Measurements from ENCODE around the gene FAM47C.

- TF ChIP-seq, protein P1, sequence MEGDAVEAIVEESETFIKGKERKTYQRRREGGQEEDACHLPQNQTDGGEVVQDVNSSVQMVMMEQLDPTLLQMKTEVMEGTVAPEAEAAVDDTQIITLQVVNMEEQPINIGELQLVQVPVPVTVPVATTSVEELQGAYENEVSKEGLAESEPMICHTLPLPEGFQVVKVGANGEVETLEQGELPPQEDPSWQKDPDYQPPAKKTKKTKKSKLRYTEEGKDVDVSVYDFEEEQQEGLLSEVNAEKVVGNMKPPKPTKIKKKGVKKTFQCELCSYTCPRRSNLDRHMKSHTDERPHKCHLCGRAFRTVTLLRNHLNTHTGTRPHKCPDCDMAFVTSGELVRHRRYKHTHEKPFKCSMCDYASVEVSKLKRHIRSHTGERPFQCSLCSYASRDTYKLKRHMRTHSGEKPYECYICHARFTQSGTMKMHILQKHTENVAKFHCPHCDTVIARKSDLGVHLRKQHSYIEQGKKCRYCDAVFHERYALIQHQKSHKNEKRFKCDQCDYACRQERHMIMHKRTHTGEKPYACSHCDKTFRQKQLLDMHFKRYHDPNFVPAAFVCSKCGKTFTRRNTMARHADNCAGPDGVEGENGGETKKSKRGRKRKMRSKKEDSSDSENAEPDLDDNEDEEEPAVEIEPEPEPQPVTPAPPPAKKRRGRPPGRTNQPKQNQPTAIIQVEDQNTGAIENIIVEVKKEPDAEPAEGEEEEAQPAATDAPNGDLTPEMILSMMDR (IDR thresholded peaks at IDR 0.05): no peak
- TF ChIP-seq POLR2A (IDR thresholded peaks at IDR 0.05): no peak
These were observed 29.3 kb upstream of the FAM47C start for GRCh38 chrX:36978886-36979285.

Measured in body of pancreas (tissue), 4 donors.